Vagina (tissue), 2 donors: Measurements from ENCODE around the gene DKK2.

Experiments
- POLR2A ChIP-seq, 2 donors: fragments of 450-650 bp; IDR thresholded peaks; one replicate each; pipeline ENCODE4 v1.6.1; 2017; ENCODE audit warnings: antibody characterized with exemption in 2 of 2, mild to moderate bottlenecking in 2 of 2, moderate library complexity in 2 of 2
- TF ChIP-seq, protein P1 (sequence below), 3 experiments: fragments of 450-650 bp in 2 of 3; fragments of 200-600 bp in 1 of 3; sonication (generic) in 1 of 3; IDR thresholded peaks; one replicate each; pipeline ENCODE4 v1.5.1; 2017 to 2019; ENCODE audit warnings: antibody characterized with exemption in 3 of 3, mild to moderate bottlenecking in 2 of 3, moderate library complexity in 2 of 3

DNA sequence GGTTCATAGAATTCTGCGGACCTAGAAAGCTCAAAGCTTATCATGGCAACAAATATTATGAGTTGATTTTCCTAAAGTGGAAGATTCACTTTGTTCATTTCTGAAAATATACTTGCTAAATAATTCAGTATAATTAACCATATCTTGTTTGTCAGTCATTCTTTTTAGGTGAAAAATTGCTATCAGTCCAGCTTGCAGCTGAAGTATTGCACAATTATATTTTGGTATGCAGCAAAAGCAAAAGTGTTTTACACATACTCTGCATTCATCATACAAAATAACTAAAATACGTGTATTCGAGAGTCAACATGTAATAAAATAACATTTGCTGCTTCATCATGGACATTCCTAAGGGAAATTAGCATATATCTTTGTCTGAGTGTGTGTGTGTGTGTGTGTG is 24.8 kb downstream of the DKK2 start:
- TF ChIP-seq, protein P1, sequence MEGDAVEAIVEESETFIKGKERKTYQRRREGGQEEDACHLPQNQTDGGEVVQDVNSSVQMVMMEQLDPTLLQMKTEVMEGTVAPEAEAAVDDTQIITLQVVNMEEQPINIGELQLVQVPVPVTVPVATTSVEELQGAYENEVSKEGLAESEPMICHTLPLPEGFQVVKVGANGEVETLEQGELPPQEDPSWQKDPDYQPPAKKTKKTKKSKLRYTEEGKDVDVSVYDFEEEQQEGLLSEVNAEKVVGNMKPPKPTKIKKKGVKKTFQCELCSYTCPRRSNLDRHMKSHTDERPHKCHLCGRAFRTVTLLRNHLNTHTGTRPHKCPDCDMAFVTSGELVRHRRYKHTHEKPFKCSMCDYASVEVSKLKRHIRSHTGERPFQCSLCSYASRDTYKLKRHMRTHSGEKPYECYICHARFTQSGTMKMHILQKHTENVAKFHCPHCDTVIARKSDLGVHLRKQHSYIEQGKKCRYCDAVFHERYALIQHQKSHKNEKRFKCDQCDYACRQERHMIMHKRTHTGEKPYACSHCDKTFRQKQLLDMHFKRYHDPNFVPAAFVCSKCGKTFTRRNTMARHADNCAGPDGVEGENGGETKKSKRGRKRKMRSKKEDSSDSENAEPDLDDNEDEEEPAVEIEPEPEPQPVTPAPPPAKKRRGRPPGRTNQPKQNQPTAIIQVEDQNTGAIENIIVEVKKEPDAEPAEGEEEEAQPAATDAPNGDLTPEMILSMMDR (IDR thresholded peaks at IDR 0.05): no peak
- no peak for TF ChIP-seq POLR2A (IDR thresholded peaks at IDR 0.05)
